Immature natural killer cell (primary cell): Measurements from ENCODE around the gene LYPD5. TPM values are rescaled to one million over a fixed set of nuclear protein-coding genes. Genes with fewer than 3 reads are reported as not detected.
"Not testable (repeated sequence)": the region's sequence is repeated elsewhere in the genome, so short reads cannot be mapped to it uniquely, and the experiment has no call there.

ENCODE experiments used
- DNase-seq, 3 donors: peaks; one replicate each; pipeline ENCODE4 v3.0.0; 2022; ENCODE audit warnings: mixed read lengths in 1 of 3
- H3K27ac Mint-ChIP-seq, 6 donors: one replicate each; pipeline ENCODE4 v1.8.0; 2020; ENCODE audit warnings: mixed read lengths in 6 of 6, mild to moderate bottlenecking in 5 of 6, inconsistent platforms in 4 of 6, moderate library complexity in 3 of 6
- H3K27me3 Mint-ChIP-seq, 3 donors: one replicate each; pipeline ENCODE4 v1.8.0; 2020 to 2021; ENCODE audit warnings: low read depth in 3 of 3, mild to moderate bottlenecking in 3 of 3, mixed read lengths in 3 of 3, moderate library complexity in 3 of 3, inconsistent platforms in 1 of 3
- H3K36me3 Mint-ChIP-seq, 3 donors: one replicate each; pipeline ENCODE4 v1.8.0; 2020; ENCODE audit warnings: mixed read lengths in 3 of 3, inconsistent platforms in 2 of 3, mild to moderate bottlenecking in 2 of 3
- H3K4me1 Mint-ChIP-seq, 2 donors: one replicate each; pipeline ENCODE4 v1.8.0; 2020; ENCODE audit warnings: inconsistent platforms in 2 of 2, mild to moderate bottlenecking in 2 of 2, mixed read lengths in 2 of 2, moderate library complexity in 1 of 2
- H3K4me3 Mint-ChIP-seq, 5 donors: one replicate each; pipeline ENCODE4 v1.8.0; 2020; ENCODE audit warnings: mild to moderate bottlenecking in 5 of 5, mixed read lengths in 5 of 5, inconsistent platforms in 3 of 5, moderate library complexity in 3 of 5
- H3K9me3 Mint-ChIP-seq, 6 donors: one replicate each; pipeline ENCODE4 v1.8.0; 2020; ENCODE audit warnings: mild to moderate bottlenecking in 6 of 6, mixed read lengths in 6 of 6, inconsistent platforms in 4 of 6, moderate library complexity in 3 of 6
- polyA plus RNA-seq, 3 donors: library from polyadenylated mRNA; unstranded; fragments of 300-500 nt; fragmentation: Illumina TruSeq; gene quantifications; one replicate each; pipeline ENCODE4 v1.2.3, GENCODE V29; 2021

LYPD5 gene
- polyA plus RNA-seq, 3 donors from 2014 or later, result 3.4 TPM; not detected in 2

GRCh38 chr19:43765109-43765876 is 37.0 kb downstream of the LYPD5 start:
- peak; percentile 3 to 47 (median 16) for DNase-seq
- H3K4me1 Mint-ChIP-seq, result peaks cover 2 to 10% of the 10 kb centered on the region in 2 donors
- peak overlapping the region in 2 of 5 donors; percentile 48 to 75 for H3K4me3 Mint-ChIP-seq
- H3K27ac Mint-ChIP-seq, result peak overlapping the region in 5 of 6 donors; percentile 46 to 94 (median 79)
- no peaks in the 10 kb centered on the region for H3K9me3 Mint-ChIP-seq
- H3K27me3 Mint-ChIP-seq, result peaks cover 0 to 3% (median 0%) of the 10 kb centered on the region in 3 donors
- no peaks in the 10 kb centered on the region for H3K36me3 Mint-ChIP-seq

- H3K36me3 Mint-ChIP-seq, H3K9me3 Mint-ChIP-seq, H3K27me3 Mint-ChIP-seq, DNase-seq: not testable (repeated sequence)
- peak overlapping the region in 3 of 6 donors; percentile 46 to 94 (median 93) for H3K27ac Mint-ChIP-seq
- peak overlapping the region in 2 of 5 donors; percentile 43 to 48 for H3K4me3 Mint-ChIP-seq
- H3K4me1 Mint-ChIP-seq, result peaks cover 2 to 10% of the 10 kb centered on the region in 2 donors
These were observed 37.6 kb downstream of the LYPD5 start for GRCh38 chr19:43764684-43765083.

GRCh38 chr19:43763473-43763939 is 38.7 kb downstream of the LYPD5 start:
- Mint-ChIP-seq H3K4me3 (no peak overlapping the region), H3K9me3 (no peaks in the 10 kb centered on the region), H3K27me3 (peaks cover 0 to 3% (median 0%) of the 10 kb centered on the region in 3 donors), H3K27ac (peak overlapping the region in 1 of 6 donors; percentile 21), H3K36me3 (no peaks in the 10 kb centered on the region), H3K4me1 (peaks cover 2 to 10% of the 10 kb centered on the region in 2 donors)
- no peak for DNase-seq

GRCh38 chr19:43762814-43763213 is 39.4 kb downstream of the LYPD5 start:
- Mint-ChIP-seq H3K9me3 (no peaks in the 10 kb centered on the region), H3K4me1 (peaks cover 2 to 10% of the 10 kb centered on the region in 2 donors), H3K4me3 (no peak overlapping the region), H3K36me3 (no peaks in the 10 kb centered on the region), H3K27me3 (peaks cover 0 to 3% (median 0%) of the 10 kb centered on the region in 3 donors), H3K27ac (peak overlapping the region in 1 of 6 donors; percentile 67)
- no peak for DNase-seq

- no peak overlapping the region for H3K4me3 Mint-ChIP-seq
- peaks cover 7 to 16% of the 10 kb centered on the region in 2 donors for H3K4me1 Mint-ChIP-seq
- peak overlapping the region in 1 of 6 donors; percentile 72 for H3K27ac Mint-ChIP-seq
These were observed 41.3 kb downstream of the LYPD5 start for GRCh38 chr19:43760941-43761340.

GRCh38 chr19:43759515-43759914 is 42.7 kb downstream of the LYPD5 start:
- DNase-seq, result no peak
- no peak overlapping the region for H3K4me3 Mint-ChIP-seq
- peaks cover 11 to 18% of the 10 kb centered on the region in 2 donors for H3K4me1 Mint-ChIP-seq
- peak overlapping the region in 1 of 6 donors; percentile 19 for H3K27ac Mint-ChIP-seq
- no peaks in the 10 kb centered on the region for H3K9me3 Mint-ChIP-seq
- peaks cover 10 to 14% (median 14%) of the 10 kb centered on the region in 3 donors for H3K27me3 Mint-ChIP-seq
- no peaks in the 10 kb centered on the region for H3K36me3 Mint-ChIP-seq

More at GRCh38 chr19:43760941-43761340, 41.3 kb downstream of the LYPD5 start:
- Mint-ChIP-seq H3K36me3 (no peaks in the 10 kb centered on the region), H3K9me3 (no peaks in the 10 kb centered on the region), H3K27me3 (peaks cover 0 to 4% (median 3%) of the 10 kb centered on the region in 3 donors)
- DNase-seq, result no peak

GRCh38 chr19:43755256-43755801 is 46.9 kb downstream of the LYPD5 start:
- DNase-seq, result peak; percentile 71 to 79 (median 77)
- peak overlapping the region; percentile 96 to 99 (median 98) for H3K27ac Mint-ChIP-seq
- peaks cover under 1% of the 10 kb centered on the region in 3 donors for H3K36me3 Mint-ChIP-seq
- H3K4me3 Mint-ChIP-seq, result peak overlapping the region; percentile 96 to 99 (median 97)
- peaks cover 26 to 31% of the 10 kb centered on the region in 2 donors for H3K4me1 Mint-ChIP-seq
- H3K27me3 Mint-ChIP-seq, result peaks cover 11 to 15% (median 11%) of the 10 kb centered on the region in 3 donors
- H3K9me3 Mint-ChIP-seq, result no peaks in the 10 kb centered on the region

GRCh38 chr19:43754503-43755255 is 47.6 kb downstream of the LYPD5 start, which contains the start of gene SMG9:
TSS of gene SMG9 (minus strand) at chr19:43754962. CDS start at chr19:43750741, 4,221 bp downstream.
- H3K4me1 Mint-ChIP-seq, result peaks cover 26 to 31% of the 10 kb centered on the region in 2 donors
- peaks cover 11 to 15% (median 13%) of the 10 kb centered on the region in 3 donors for H3K27me3 Mint-ChIP-seq
- DNase-seq, result peak; percentile 99 to 100 (median 99)
- H3K9me3 Mint-ChIP-seq, result no peaks in the 10 kb centered on the region
- peak within 1 kb of the TSS; percentile 96 to 99 (median 97) for H3K4me3 Mint-ChIP-seq
- H3K27ac Mint-ChIP-seq, result peak within 1 kb of the TSS; percentile 96 to 99 (median 98)
- peaks cover 4 to 6% (median 5%) of the 10 kb centered on the region in 3 donors for H3K36me3 Mint-ChIP-seq

- Mint-ChIP-seq H3K4me1 (peaks cover 26 to 31% of the 10 kb centered on the region in 2 donors), H3K4me3 (peak overlapping the region; percentile 96 to 99 (median 97)), H3K27me3 (peaks cover 11 to 15% (median 13%) of the 10 kb centered on the region in 3 donors), H3K36me3 (peaks cover 5 to 8% (median 6%) of the 10 kb centered on the region in 3 donors), H3K27ac (peak overlapping the region; percentile 87 to 99 (median 98)), H3K9me3 (no peaks in the 10 kb centered on the region)
- DNase-seq, result no peak
These were observed 48.1 kb downstream of the LYPD5 start for GRCh38 chr19:43754253-43754502.

GRCh38 chr19:43752287-43752875 is 49.9 kb downstream of the LYPD5 start:
- peak overlapping the region in 1 of 6 donors; percentile 60 for H3K27ac Mint-ChIP-seq
- peak overlapping the region in 1 of 5 donors; percentile 45 for H3K4me3 Mint-ChIP-seq
- DNase-seq, result no peak
- H3K36me3 Mint-ChIP-seq, result peaks cover 16 to 21% (median 16%) of the 10 kb centered on the region in 3 donors
- H3K27me3 Mint-ChIP-seq, result peaks cover 12 to 15% (median 15%) of the 10 kb centered on the region in 3 donors
- H3K4me1 Mint-ChIP-seq, result peaks cover 26 to 31% of the 10 kb centered on the region in 2 donors
- no peaks in the 10 kb centered on the region for H3K9me3 Mint-ChIP-seq

GRCh38 chr19:43751466-43752220 is 50.6 kb downstream of the LYPD5 start:
- Mint-ChIP-seq H3K27me3 (peaks cover 12 to 15% (median 15%) of the 10 kb centered on the region in 3 donors), H3K4me3 (no peak overlapping the region), H3K4me1 (peaks cover 26 to 31% of the 10 kb centered on the region in 2 donors)

GRCh38 chr19:43749898-43750297 is 52.3 kb downstream of the LYPD5 start:
- Mint-ChIP-seq H3K4me1 (peaks cover 14 to 15% of the 10 kb centered on the region in 2 donors), H3K9me3 (no peaks in the 10 kb centered on the region), H3K27ac (peak overlapping the region in 1 of 6 donors; percentile 6), H3K36me3 (peaks cover 22 to 35% (median 23%) of the 10 kb centered on the region in 3 donors), H3K4me3 (no peak overlapping the region), H3K27me3 (peaks cover 5 to 8% (median 6%) of the 10 kb centered on the region in 3 donors)
- no peak for DNase-seq

More at GRCh38 chr19:43751466-43752220, 50.6 kb downstream of the LYPD5 start:
- Mint-ChIP-seq H3K27ac (peak overlapping the region in 1 of 6 donors; percentile 60), H3K9me3 (no peaks in the 10 kb centered on the region), H3K36me3 (peaks cover 16 to 24% (median 16%) of the 10 kb centered on the region in 3 donors)
- DNase-seq, result no peak
